Transverse colon (tissue), 4 donors: Measurements from ENCODE around the gene CTSD.

Source experiments
- EP300 ChIP-seq: sonication (generic); formaldehyde crosslinking; IDR thresholded peaks from one replicate; pipeline ENCODE4 v1.6.1; 2017; ENCODE audit warnings: antibody characterized with exemption, low read depth
- POLR2A ChIP-seq: fragments of 450-650 bp; IDR thresholded peaks from one replicate; pipeline ENCODE4 v1.6.1; 2016; ENCODE audit warnings: antibody characterized with exemption, mild to moderate bottlenecking, moderate library complexity
- POLR2AphosphoS5 ChIP-seq, 3 donors: sonication (generic); formaldehyde crosslinking; IDR thresholded peaks; one replicate each; pipeline ENCODE4 v1.6.1; 2016; ENCODE audit warnings: antibody characterized with exemption in 3 of 3
- TF ChIP-seq, protein P1 (sequence below), 5 experiments: fragments of 200-600 bp in 3 of 5; fragments of 450-650 bp in 2 of 5; sonication (generic) in 3 of 5; IDR thresholded peaks; 1 replicate in 2 of 5; 2 replicates in 3 of 5; pipeline ENCODE4 v1.5.1; 2016 to 2017; ENCODE audit warnings: antibody characterized with exemption in 5 of 5, inconsistent platforms in 3 of 5, mild to moderate bottlenecking in 2 of 5, moderate library complexity in 1 of 5

DNA sequence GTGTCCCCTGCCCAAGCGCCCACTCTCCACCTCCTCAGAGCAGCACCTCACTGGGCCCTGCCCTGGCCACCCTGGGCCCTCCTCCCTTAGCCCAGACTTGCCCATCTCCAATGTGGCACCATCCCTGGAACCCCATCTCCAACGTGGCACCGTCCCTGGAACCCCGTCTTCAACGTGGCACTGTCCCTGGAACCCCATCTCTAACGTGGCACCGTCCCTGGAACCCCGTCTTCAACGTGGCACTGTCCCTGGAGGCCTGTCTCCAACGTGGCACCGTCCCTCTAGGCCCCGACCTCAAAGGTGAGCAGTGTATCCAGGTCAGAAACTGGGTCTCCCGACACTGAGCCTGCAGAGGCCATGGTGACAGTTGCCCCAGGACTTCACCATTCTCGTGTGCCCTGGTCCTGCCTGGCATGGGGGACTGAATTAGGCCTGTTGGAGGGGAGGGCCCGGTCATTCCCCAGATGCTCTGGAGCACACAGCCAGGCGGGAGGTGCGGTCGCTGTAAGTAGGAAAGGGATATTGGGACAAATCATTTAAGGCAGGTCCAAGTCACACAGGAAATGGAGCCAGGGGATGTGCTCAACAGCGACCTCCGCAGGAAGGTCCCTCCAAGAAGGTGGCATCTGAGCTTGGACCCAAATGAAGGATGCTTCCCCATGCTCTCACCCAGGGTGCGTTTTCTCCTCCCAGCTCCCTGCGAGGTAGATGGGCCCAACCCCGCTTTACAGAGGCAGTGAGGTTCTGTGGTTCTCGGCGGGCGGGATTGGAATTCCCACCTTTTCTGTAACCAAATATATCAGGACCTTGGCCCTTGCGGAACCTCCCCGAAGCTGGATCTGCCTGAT lies 2.4 kb upstream of the CTSD start:
- TF ChIP-seq, protein P1, sequence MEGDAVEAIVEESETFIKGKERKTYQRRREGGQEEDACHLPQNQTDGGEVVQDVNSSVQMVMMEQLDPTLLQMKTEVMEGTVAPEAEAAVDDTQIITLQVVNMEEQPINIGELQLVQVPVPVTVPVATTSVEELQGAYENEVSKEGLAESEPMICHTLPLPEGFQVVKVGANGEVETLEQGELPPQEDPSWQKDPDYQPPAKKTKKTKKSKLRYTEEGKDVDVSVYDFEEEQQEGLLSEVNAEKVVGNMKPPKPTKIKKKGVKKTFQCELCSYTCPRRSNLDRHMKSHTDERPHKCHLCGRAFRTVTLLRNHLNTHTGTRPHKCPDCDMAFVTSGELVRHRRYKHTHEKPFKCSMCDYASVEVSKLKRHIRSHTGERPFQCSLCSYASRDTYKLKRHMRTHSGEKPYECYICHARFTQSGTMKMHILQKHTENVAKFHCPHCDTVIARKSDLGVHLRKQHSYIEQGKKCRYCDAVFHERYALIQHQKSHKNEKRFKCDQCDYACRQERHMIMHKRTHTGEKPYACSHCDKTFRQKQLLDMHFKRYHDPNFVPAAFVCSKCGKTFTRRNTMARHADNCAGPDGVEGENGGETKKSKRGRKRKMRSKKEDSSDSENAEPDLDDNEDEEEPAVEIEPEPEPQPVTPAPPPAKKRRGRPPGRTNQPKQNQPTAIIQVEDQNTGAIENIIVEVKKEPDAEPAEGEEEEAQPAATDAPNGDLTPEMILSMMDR (IDR thresholded peaks at IDR 0.05), result no peak
- TF ChIP-seq POLR2AphosphoS5 (IDR thresholded peaks at IDR 0.05) (no peak), POLR2A (no peak), EP300 (no peak)
